Stimulated activated naive CD8-positive, alpha-beta T cell treated with anti-CD3 and anti-CD28 coated beads, Interleukin-15, Interleukin-2, amounts not matched to agents 100 U/mL and 50 U/mL, for 24 hours (primary cell): Measurements from ENCODE around the gene NSG2.

Source experiments
- ATAC-seq: fragments of 150-1000 bp; cut with Tn5 transposase; one replicate; pipeline ENCODE4 v1.10.0; 2021
- DNase-seq: peaks from one replicate; pipeline ENCODE4 v3.0.0; 2021

Gene NSG2

GRCh38 chr5:174059247-174059646, 13.7 kb downstream of the NSG2 start:
- ATAC-seq = no peak
- DNase-seq = no peak

GRCh38 chr5:174063082-174063756, 17.7 kb downstream of the NSG2 start:
- DNase-seq (no peak), ATAC-seq (no peak)

GRCh38 chr5:174064171-174064570, 18.7 kb downstream of the NSG2 start:
- ATAC-seq = no peak
- no peak for DNase-seq

GRCh38 chr5:174065528-174066197, 20.2 kb downstream of the NSG2 start:
- no peak for ATAC-seq

GRCh38 chr5:174067499-174067898, 22.0 kb downstream of the NSG2 start:
- DNase-seq = no peak
- no peak for ATAC-seq

More at GRCh38 chr5:174065528-174066197, 20.2 kb downstream of the NSG2 start:
- no peak for DNase-seq

- no peak for ATAC-seq
- no peak for DNase-seq
Measured at GRCh38 chr5:174071484-174071883, 26.0 kb downstream of the NSG2 start.

GRCh38 chr5:174073122-174073660, 27.7 kb downstream of the NSG2 start:
- no peak for DNase-seq
- no peak for ATAC-seq

GRCh38 chr5:174074369-174074768, 28.9 kb downstream of the NSG2 start:
- no peak for DNase-seq

GRCh38 chr5:174078416-174078815, 32.9 kb downstream of the NSG2 start:
- DNase-seq = no peak
- ATAC-seq = no peak

More at GRCh38 chr5:174074369-174074768, 28.9 kb downstream of the NSG2 start:
- no peak for ATAC-seq

GRCh38 chr5:174082286-174082685, 36.8 kb downstream of the NSG2 start:
- no peak for DNase-seq
- ATAC-seq = no peak

- DNase-seq (no peak), ATAC-seq (no peak)
Measured at GRCh38 chr5:174083056-174083827, 37.7 kb downstream of the NSG2 start.

GRCh38 chr5:174084691-174085154, 39.2 kb downstream of the NSG2 start:
- ATAC-seq (no peak), DNase-seq (no peak)

- no peak for DNase-seq
- no peak for ATAC-seq
Measured at GRCh38 chr5:174086751-174087150, 41.2 kb downstream of the NSG2 start.

- DNase-seq = no peak
- no peak for ATAC-seq
Measured at GRCh38 chr5:174087783-174088182, 42.3 kb downstream of the NSG2 start.

- ATAC-seq = no peak
- DNase-seq = no peak
Measured at GRCh38 chr5:174090129-174090528, 44.6 kb downstream of the NSG2 start.

- ATAC-seq (no peak), DNase-seq (no peak)
Measured at GRCh38 chr5:174093123-174093522, 47.6 kb downstream of the NSG2 start.

GRCh38 chr5:174094857-174095606, 49.5 kb downstream of the NSG2 start:
- ATAC-seq (no peak), DNase-seq (no peak)

- ATAC-seq = no peak
- no peak for DNase-seq
Measured at GRCh38 chr5:174096619-174097018, 51.1 kb downstream of the NSG2 start.

- no peak for DNase-seq
- no peak for ATAC-seq
Measured at GRCh38 chr5:174097486-174098185, 52.1 kb downstream of the NSG2 start.

- no peak for ATAC-seq
- no peak for DNase-seq
Measured at GRCh38 chr5:174098694-174099093, 53.2 kb downstream of the NSG2 start.

- ATAC-seq (no peak), DNase-seq (no peak)
Measured at GRCh38 chr5:174100490-174100889, 55.0 kb downstream of the NSG2 start.
